HG03097 (cell line): ENCODE measurements around the gene DOLK.
A peak's percentile ranks its signal among the peaks of the same experiment; 100 is the strongest.
"Not testable (repeated sequence)": the region's sequence is repeated elsewhere in the genome, so short reads cannot be mapped to it uniquely, and the experiment has no call there.

Experiments
- ATAC-seq: cut with Tn5 transposase; IDR thresholded peaks from one replicate; pipeline ENCODE4 v1.9.1; 2021; ENCODE audit not compliant: unreplicated experiment, low FRiP score

The DOLK gene

DNA sequence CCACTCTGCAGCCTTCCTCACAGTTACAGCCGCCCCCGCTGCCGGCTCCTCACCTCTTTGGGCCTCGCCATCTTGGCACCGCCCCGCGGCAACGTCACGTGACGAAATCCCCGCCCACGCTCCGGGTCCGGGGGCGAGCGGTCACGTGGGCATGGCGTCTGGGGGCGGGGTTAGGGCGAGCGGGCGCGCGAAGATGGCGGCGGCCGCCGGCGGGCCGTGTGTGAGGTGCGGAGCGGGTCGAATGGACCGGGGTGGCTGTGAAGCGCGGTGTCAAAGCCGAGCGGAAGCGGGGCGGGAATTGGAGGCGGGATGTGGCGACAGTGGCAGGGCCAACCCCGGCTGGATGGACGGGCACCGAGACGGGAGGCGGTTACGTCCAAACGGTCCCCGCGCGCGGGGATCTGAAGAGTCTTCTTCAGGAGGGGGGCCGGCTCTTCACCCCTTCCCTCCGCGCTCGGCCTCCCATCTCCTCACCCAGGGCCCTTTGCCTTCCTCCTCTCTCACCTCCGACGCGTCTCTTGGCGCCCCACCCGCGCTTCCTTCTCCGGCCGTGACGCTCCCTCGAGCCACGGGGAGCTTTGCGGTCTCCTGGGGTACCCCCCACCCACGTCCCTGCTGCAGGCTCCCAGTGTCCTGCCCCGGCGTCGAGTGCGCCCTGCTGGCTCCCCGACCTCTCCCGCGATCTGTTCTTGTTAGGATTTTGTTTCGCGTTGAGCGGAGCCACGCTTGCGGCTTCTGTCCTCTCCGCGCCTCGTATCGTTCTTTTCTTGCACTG lies at the start of gene DOLK, which contains the start of gene NUP188:
DOLK (minus strand) TSS at position 77 of the 775 bp plus-strand sequence. CDS start 300 bp downstream, outside the sequence.
NUP188 (plus strand) TSS at position 173 of the 775 bp plus-strand sequence; CDS start at position 194, 21 bp downstream.
- ATAC-seq, result peak; percentile 80

DNA sequence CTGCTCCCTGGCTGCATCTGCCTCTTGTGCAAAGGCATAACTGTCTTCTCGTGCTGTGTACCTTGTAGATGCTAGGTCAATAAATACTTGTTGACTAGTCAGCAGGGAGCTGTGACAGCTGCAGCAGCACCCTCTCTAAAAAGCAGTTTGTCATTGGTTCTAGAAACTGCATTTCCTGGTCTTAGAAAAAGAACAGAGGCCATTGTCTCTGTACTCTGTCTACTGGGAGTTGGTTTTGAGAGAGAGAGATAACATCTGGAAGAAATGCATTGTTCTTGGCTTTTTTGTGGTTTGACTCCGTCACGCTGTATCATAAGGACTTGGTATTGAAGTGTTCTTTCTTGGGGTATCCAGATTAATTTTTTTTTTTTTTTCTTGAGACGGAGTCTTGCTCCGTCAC lies 48.4 kb upstream of the DOLK start:
- ATAC-seq, result no peak

DNA sequence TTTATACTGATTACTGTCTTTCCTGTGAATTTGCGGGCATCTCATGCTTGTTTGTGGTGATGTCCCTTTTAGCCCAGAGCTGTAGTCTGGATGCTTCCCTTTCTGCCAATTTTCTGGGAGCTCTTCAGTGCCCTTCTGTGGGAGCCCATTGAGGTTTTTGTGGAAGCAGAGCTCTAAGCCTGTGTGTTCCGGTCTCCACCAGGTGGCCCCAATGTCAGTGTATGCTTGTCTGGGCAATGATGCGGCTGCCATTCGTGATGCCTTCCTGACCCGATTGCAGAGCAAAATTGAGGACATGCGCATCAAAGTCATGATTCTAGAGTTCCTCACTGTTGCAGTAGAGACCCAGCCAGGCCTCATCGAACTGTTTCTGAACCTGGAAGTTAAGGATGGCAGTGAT lies 45.6 kb upstream of the DOLK start:
- ATAC-seq, result no peak

DNA sequence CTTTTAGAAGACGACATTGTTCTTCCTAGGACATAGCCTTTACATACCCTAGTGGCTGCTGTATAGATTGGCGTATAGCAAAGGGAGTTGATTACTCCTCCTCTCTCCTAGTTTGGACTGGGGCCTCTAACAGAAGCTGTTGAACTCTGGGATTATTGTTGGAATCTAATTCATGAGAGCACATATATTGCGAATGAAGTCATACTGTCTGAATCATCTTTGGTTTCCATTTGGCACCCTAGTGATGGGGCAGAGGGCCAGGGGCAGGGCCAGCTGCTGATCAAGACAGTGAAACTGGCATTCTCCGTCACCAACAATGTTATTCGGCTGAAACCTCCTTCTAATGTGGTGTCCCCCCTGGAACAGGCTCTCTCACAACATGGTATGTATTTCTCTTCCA lies 40.4 kb upstream of the DOLK start:
- no peak for ATAC-seq

DNA sequence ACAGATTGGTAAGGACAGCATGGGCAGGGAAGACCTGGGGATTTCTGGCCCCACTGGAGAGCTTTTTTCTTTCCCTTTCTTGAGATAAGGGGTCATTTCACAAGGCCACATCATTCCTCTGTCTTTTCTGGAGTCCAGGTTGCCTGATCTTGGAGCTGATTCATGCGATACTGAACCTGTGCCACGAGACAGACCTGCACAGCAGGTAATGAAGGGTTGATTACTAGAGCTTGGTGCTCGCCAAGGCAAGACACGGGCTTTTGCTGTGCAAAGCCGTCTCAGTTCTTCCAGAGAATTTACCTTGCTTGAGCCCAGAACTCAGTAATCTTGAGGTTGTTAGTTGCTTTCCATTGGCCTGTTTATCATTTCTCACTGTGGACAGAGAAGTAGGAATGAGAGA lies 39.3 kb upstream of the DOLK start:
- ATAC-seq, result no peak

DNA sequence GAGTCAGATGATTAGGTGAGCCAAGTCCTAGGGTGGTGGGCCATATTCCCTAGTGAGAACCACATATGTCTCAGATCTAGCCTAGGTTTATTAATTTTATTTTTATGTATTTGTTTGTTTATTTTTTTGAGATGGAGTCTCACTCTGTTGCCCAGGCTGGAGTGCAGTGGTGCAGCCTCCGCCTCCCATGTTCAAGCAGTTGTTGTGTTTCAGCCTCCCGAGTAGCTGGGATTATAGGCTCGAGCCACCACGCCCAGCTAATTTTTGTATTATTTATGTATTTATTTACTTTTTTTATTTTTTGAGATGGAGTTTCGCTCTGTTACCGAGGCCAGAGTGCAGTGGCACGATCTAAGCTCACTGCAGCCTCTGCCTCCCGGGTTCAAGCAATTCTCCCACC lies 36.1 kb upstream of the DOLK start:
- no peak for ATAC-seq

DNA sequence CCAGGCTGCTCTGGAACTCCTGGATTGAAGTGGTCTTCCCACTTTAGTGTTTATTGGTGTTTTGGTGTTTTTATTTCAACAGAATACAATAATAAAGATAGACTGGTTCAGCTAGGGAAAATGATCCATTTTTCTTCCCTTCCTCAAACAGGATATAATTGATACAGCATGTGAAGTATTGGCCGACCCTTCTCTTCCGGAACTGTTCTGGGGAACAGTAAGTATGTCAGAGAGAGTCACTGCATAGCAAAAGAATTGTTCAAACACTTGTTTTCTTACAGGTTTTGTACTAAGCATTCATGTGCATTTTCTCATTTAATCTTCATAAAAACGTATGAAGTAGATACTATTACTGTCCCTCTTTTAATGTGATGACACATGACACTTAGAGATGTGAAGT lies 31.7 kb upstream of the DOLK start:
- no peak for ATAC-seq

DNA sequence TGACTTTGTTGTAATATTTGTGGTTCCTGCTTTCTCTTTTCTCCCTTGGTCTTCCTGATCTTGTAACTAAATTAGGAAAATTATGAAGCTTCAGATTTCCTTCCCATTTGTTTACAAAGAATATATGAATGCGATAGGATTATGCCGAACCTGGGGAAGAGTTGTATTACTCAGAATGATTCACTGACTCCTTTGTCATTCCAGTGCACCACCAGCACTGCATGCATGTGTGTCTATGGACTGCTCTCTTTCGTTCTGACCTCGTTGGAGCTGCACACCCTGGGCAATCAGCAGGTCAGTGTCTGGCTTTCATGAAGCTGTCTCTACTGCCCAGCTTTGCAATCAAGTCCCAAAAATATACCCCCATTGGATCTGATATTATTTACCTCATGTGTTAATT lies 25.6 kb upstream of the DOLK start:
- ATAC-seq, result no peak

DNA sequence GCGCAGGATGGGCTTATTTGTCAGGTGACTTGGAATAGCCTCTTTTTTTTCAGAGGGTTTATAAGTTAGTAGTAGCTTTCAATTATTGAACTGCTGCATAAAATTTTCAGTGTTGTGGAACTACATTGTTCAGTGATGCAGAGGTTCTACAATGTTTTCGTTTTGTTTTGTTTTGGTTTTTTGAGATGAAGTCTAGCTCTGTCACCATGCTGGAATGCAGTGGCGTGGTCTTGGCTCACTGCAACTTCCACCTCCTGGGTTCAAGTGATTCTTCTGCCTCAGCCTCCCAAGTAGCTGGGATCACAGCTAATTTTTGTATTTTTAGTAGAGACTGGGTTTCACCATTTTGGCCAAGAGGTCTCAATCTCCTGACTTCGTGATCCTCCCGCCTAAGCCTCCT lies 22.1 kb upstream of the DOLK start:
- no peak for ATAC-seq

DNA sequence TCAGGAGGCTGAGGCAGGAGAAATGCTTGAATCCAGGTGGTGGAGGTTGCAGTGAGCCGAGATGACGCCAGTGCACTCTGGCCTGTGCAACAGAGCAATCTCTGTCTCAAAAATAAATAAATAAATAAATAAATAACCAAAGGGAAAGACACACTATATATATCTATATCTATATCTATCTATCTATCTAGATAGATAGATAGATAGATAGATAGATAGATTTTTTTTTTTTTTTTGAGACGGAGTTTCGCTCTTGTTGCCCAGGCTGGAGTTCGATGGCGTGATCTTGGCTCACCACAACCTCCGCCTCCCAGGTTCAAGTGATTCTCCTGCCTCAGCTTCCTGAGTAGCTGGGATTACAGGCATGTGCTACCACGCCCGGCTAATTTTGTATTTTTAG lies 14.0 kb upstream of the DOLK start:
- ATAC-seq, result not testable (repeated sequence)

DNA sequence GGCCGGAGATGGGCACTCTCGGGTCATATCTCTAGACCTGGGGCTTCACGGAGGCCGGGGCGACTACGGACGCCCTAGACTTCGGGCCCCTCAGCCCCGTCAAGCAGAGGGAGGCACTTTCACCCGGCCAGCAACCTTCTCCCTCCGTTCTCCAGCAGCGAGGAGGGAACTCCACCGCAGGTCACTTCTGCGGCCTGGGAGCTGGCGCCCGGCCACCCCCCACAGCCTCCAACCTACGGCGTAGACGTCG lies 201 bp downstream of the DOLK start:
- ATAC-seq, result no peak

DNA sequence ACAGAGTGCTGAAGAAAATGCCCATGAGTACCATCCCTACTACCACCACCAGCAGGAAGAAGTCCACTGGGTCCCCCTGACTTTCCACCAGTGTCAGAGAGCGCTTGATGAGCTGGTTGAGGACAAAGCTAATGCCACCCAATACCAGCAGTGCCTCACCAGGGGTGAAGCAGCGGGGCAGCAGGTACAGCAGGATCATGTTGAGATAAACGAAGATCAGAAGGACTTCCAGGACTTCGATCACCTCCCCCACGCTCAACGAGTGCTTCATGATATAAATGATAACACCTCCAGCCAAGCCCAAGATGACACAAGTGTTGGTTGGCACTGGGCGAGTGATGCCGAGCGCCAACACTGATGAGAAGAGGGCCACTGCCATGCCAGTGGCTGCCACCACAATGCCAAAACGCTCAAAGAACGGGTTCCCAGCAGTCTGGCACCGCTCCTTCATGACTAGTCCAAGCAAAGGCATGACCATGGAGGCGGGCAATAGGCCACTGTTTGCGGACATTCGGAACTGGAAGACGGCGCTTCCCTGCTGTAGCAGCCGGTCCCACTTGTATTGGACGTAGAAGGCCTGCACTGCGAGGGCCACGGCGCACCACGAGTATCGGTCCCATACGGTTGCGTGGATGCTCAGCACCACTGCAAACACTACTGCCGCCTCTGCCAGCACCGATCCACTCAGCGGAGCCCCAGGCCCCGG lies 679 bp downstream of the DOLK start:
- peak; percentile 11 for ATAC-seq

DNA sequence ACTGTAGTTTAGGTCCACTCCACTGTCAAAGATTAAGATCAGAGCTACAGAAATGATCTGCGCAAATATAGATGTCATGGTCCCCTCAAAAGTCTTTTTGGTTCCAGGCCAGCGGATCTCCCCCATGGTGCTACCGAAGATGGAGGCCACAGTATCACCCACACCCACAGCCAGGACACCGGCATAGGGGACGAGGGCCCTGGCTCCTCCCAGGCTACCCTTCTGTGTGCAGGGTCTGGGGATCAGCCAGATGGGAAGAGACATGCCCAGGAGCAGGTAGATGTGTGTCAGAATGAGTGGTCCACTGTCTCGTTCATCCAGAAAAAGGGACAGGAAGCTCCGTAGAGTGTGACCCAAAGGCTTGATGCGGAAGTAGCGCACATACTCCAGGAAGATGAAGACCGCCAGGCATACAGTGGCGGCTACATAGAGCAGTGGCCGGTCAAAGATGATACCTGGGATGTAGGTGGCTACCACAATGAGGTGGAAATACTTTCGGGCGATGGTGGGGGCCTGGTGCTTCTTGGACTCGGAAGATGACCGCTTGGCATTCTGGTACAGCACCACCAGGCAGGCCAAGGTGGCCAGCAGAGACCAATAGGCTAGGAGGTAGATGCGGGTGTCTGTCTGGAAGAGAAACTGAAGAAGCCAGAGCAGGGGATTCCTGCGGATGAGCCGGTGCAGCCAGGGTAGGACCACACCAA lies 1.5 kb downstream of the DOLK start:
- no peak for ATAC-seq

DNA sequence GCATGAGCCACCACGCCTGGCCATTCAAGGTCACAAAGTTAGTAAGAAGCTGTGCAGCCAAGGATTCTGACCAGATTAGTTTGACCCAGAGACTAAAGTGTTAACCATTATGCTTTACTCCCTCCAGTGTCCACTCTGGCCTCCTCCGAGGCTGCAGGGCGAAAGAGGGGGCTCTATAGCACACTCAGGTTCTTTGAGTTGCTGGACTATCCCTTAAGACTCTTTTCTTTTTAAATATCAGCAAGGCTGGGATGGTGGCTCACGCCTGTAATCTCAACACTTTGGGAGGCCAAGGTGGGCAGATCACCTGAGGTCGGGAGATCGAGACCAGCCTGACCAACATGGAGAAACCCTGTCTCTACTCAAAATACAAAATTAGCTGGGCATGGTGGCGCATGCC lies 2.4 kb downstream of the DOLK start:
- not testable (repeated sequence) for ATAC-seq

DNA sequence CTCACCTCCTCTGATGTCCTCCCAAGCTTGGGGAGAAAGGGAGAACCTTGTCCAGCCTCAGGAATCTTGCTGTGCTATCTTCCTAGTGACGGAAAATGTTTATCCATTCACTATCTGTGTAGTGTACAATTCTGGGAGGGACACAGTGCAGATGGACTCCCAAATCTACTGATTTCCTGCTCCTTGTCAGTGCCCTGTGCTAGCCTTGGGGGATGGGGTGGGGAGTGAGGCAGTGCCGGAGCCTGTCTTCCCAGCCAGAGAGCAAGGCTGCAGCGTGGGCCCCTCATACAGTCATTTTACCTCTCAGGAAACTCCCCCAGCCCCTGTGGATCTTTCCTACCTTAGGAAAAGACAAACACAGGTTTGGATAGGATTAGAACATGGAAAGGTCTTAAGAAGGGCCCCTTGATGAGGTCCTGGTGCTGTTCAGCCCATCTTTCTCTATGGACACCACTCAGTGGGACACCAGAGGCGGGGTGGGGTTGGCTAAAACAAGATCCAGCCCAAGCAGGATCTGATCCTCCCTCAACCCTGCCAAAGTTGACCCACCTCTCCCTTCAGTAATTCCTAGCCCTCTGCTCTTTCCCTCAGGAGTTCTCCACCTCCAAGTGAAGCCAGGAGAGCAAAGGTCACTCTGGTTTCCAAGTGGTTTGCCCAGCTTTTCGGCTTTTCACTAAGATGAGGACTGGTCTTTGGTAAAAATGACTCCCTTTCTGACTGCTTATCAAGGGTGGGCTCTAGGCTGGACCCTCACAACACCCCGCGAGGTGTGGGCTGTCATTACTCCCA lies 3.4 kb downstream of the DOLK start:
- no peak for ATAC-seq

DNA sequence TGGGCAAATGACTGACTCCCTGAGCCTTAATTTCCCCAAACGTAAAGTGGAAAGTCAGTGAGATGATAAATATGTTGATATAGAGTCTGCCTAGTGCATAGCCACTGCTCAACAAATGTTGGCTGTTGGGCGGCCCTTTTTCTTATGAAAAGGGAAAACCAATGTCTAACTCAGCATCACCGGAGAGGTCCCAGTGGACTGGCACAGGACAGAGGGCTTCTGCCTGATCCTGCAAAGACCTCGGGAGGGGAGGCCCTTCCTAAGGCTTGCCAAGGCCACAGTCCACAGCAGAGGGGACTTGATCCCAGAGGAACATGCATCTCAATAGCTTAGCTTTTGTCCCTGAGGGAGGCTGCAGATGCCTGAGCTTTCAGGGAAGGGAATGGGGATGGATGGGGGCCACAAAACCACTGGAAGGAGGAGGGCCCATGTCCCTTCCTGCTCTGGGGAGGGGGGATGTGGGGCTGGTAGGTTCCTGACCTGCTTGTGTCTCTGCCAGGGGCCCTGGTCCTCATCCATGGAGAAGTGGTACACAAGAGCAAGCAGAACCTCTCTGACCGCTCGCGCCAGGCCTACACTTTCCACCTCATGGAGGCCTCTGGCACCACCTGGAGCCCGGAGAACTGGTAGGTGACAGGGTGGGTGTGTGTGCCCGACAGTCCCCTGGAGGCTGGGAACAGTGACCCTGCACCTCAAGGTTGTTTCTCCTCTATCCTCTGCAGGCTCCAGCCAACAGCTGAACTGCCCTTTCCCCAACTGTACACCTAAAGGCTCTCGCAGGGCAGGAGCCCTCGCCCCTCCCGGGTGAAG lies 6.3 kb downstream of the DOLK start:
- no peak for ATAC-seq

DNA sequence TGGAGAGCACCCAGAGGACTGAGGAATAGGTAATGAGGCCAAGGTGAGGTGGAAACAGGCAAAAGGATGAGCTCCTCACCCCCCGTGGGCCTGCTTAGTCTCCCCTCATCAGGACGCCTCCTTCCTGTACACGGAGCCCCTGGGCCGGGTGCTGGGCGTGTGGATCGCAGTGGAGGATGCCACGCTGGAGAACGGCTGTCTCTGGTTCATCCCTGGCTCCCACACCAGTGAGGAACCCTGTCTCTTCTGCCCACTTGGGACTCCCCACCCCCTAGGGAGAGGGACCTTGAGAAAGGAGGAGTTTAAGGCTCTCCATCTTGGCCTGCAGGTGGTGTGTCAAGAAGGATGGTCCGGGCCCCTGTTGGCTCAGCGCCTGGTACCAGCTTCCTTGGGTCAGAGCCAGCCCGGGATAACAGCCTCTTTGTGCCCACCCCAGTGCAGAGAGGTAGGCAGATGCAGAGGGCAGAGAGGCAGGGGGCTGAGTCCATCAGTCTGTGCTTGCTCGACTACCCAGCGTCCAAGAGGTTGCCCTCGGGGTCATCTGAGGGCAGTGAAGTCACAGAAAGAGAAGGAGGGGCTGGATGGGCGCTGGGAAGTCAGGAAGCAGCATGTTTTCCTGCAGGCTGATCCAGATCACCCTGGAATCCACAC lies 7.0 kb downstream of the DOLK start:
- no peak for ATAC-seq

DNA sequence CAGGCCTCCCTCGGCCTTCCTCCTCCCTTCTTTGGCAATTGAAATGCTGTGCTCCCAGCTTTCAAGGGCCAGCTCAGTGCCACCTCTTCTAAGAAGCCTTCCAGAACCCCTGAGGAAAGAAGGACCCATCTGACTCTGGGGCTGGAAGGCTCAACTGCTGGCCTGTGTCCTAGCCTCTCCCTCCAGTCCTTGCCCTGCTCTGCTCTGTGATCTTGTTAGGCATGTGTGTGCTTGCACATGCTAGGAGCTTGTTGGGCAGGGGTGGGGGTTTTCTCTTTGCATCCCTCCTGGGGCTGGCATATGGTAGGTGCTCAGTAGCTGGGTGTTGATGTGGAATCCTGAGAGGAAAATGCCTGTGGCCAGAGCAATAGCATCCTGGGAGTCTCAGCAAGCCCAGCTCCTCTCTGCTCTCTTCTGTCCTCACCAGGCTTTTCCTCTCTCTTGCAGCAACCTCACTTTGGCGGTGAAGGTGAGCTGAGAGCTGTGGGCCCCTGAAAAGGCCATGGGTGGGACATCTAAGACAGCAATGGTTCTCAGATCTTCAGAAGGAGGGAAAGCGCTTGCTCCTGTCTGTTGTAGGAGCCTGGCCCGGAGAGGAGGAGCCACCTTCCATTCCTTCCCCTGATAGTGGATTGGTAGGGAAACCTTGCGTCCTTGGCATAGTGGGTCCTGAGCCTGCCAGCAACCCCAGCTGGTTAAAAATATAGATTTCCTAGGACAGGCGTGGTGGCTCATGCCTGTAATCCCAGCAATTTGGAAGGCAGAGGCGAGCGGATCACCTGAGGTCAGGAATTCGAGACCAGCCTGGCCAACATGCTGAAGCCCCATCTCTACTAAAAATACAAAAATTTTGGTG lies 9.9 kb downstream of the DOLK start:
- no peak for ATAC-seq
